Activated CD4-positive, alpha-beta T cell treated with anti-CD3 and anti-CD28 coated beads for 36 hours (primary cell): ENCODE measurements around the gene AKIP1. TPM values are rescaled to one million over a fixed set of nuclear protein-coding genes. Genes with fewer than 3 reads are reported as not detected.

ENCODE experiments used
- ATAC-seq: fragments of 200-7000 bp; cut with Tn5 transposase; one replicate; pipeline ENCODE4 v1.10.0; 2021; ENCODE audit warnings: mild to moderate bottlenecking, moderate library complexity
- CTCF ChIA-PET: fragments of 350-600 bp; sonication (Branson Sonifier 250); formaldehyde crosslinking; loops from one replicate; lab custom pipeline; 2021; ENCODE audit warnings: antibody characterized with exemption; lab: Charles Lee
- POLR2A ChIA-PET: fragments of 350-600 bp; sonication (Branson Sonifier 250); formaldehyde crosslinking; loops from one replicate; lab custom pipeline; 2021; ENCODE audit warnings: antibody characterized with exemption, inconsistent platforms; lab: Charles Lee
- DNase-seq: peaks from one replicate; pipeline ENCODE4 v3.0.0-alpha.2; 2020
- H3K27ac Mint-ChIP-seq: one replicate; pipeline ENCODE4 v1.8.0; 2021; ENCODE audit warnings: mixed read lengths
- H3K27me3 Mint-ChIP-seq: one replicate; pipeline ENCODE4 v1.8.0; 2021; ENCODE audit warnings: mixed read lengths
- H3K36me3 Mint-ChIP-seq: one replicate; pipeline ENCODE4 v1.8.0; 2021; ENCODE audit warnings: low read depth, mixed read lengths
- H3K4me1 Mint-ChIP-seq: one replicate; pipeline ENCODE4 v1.8.0; 2021; ENCODE audit warnings: mixed read lengths
- H3K4me3 Mint-ChIP-seq: one replicate; pipeline ENCODE4 v1.8.0; 2021; ENCODE audit warnings: mild to moderate bottlenecking, moderate library complexity, mixed read lengths
- H3K9me3 Mint-ChIP-seq: one replicate; pipeline ENCODE4 v1.8.0; 2021; ENCODE audit warnings: low read depth, mixed read lengths
- intact Hi-C, 2 experiments: fragments of 100-400 bp; cut with DNase I in 1 of 2; cut with micrococcal nuclease in 1 of 2; formaldehyde crosslinking; loops; one replicate each; pipeline versions ENCODE4 v1.14.2 to v1.15.1; 2022 to 2024; cut with DNase I, micrococcal nuclease
- total RNA-seq, 2 experiments: library from RNA; stranded (reverse); gene quantifications; one replicate each; pipeline ENCODE4 v1.2.3, GENCODE V29; 2021

The AKIP1 gene
- total RNA-seq, 2 experiments from 2014 or later: 29.8 to 32.2 TPM

DNA sequence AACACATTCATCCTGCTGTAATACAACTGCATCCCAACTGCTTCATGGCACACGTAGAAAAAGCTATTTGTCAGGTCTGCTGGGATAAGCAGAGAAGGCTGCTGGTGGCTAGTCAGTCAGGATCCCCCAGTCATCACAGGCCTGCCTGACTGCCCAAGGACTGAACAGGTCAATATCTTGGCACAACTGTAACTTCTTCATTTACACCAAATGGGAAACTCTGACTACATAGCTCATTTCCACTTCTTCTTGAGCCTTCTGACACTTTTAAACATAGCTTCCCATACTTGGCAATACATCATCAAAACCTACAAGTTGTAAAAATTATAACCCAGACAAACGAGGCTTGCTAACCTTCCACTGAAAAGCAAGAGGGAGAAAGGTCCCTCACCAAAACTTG, 50.4 kb downstream of the AKIP1 start:
- Mint-ChIP-seq H3K27me3 (no peaks in the 10 kb centered on the region), H3K9me3 (no peaks in the 10 kb centered on the region), H3K4me3 (no peak overlapping the region), H3K36me3 (peaks cover 4% of the 10 kb centered on the region), H3K27ac (no peak overlapping the region), H3K4me1 (peaks cover 42% of the 10 kb centered on the region)
- POLR2A ChIA-PET: interaction anchor here (0.7 to 0.8 kb wide), 2 partner anchors 42 to 979 kb away, joined by 3 read pairs; partner anchors contain the start of gene NRIP3
- no peak for DNase-seq
- no peak for ATAC-seq
- CTCF ChIA-PET: interaction anchor here (0.7 to 4.1 kb wide), 6 partner anchors 18 to 176 kb away, joined by 3 to 31 read pairs (median 17); partner anchors contain the start of gene ASCL3
- intact Hi-C loops: loop anchor here (1.0 to 5.0 kb wide), 3 partner anchors 181 to 546 kb away; partner anchors contain the start of gene ZNF143 (in 1 of the 2)

GRCh38 chr11:8962841-8963240, 51.9 kb downstream of the AKIP1 start:
- intact Hi-C loops: loop anchor here (5.0 kb wide), 2 partner anchors 499 to 544 kb away; partner anchors contain the start of gene ZNF143 (in 1 of the 2)
- H3K9me3 Mint-ChIP-seq: no peaks in the 10 kb centered on the region
- H3K4me3 Mint-ChIP-seq: peak overlapping the region; percentile 81
- H3K4me1 Mint-ChIP-seq: peaks cover 32% of the 10 kb centered on the region
- H3K27ac Mint-ChIP-seq: peak overlapping the region; percentile 78
- ATAC-seq (no peak), DNase-seq (no peak)
- peaks cover 4% of the 10 kb centered on the region for H3K36me3 Mint-ChIP-seq
- H3K27me3 Mint-ChIP-seq: no peaks in the 10 kb centered on the region
- ChIA-PET POLR2A (no interaction called here), CTCF (interaction anchor here (0.6 to 1.8 kb wide), 5 partner anchors 14 to 544 kb away, joined by 3 to 9 read pairs (median 3); no protein-coding TSS in a partner anchor)

- peaks cover 32% of the 10 kb centered on the region for H3K4me1 Mint-ChIP-seq
- H3K4me3 Mint-ChIP-seq: peak overlapping the region; percentile 81
- no peaks in the 10 kb centered on the region for H3K9me3 Mint-ChIP-seq
- peak; percentile 89 for DNase-seq
- H3K36me3 Mint-ChIP-seq: peaks cover 4% of the 10 kb centered on the region
- ChIA-PET CTCF (interaction anchor here (0.6 to 1.8 kb wide), 8 partner anchors 14 to 1690 kb away, joined by 3 to 9 read pairs (median 3); no protein-coding TSS in a partner anchor), POLR2A (interaction anchor here (0.6 to 1.1 kb wide), 3 partner anchors 40 to 337 kb away, joined by 3 to 4 read pairs (median 3); partner anchors contain the start of genes AKIP1 and NRIP3)
- no peaks in the 10 kb centered on the region for H3K27me3 Mint-ChIP-seq
- intact Hi-C loops: loop anchor here (1.0 to 5.0 kb wide), 12 partner anchors 38 to 610 kb away; partner anchors contain the start of genes RPL27A (in 2 of the 2), TRIM66 (in 2 of the 2), AKIP1 (in 1 of the 2) and IPO7 (in 1 of the 2)
- ATAC-seq: peak; percentile 81
- peak overlapping the region; percentile 89 for H3K27ac Mint-ChIP-seq
These were observed 52.8 kb downstream of the AKIP1 start for GRCh38 chr11:8963569-8964323.

DNA sequence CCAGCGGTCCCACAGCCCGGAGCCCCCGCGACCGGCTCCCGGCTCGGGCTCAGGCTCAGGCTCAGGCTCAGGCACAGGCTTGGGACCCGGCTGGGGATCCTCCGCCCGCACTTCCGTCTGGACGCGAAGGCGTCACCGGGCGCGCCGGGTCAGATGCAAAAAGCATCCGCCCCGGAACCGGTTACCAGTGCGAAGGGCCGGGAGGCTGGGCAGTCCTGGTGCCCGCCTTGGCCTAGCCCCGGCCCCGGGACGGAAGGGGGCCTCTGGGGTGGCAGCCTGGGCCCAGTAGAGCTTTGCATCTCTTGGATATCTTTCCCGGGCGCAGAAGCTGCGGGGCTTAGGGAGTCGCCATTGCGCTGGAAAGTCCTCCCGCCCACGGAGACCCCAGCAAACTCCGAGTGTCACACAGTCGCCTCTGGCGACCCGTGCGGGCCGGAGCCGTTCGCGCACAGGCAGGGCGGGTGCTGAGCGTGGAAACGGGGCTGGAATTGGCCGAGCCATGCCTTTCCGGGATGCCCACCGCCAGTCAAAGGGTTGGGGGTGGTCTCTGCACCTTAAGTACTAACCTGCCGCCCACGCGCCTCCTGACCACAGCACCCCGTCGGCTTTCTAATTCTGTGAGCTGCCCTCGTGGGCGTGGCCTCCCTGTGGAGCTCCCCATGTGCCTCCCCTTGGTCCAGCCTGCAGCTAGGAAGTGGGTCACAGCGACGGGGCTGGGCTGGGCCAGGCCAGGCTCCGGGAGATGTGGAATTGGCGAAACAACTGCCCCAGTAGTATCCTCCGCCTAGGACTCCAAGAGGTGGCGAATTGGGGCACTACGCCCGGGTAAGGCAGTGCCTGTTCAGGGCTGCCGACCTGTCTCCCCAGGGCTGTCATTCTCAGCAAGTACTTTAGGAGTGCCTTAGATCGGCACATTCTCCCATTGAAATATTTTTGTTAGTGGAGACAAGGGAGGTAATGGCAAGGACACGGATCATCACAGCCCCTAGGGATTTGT, 53.6 kb downstream of the AKIP1 start, which contains the start of gene TMEM9B:
TSS of gene TMEM9B (minus strand) at position 119 of the 997 bp plus-strand sequence. CDS start 129 bp downstream, outside the sequence.
- peak; percentile 90 for DNase-seq
- intact Hi-C loops: loop anchor here (1.0 to 5.0 kb wide), 12 partner anchors 37 to 609 kb away; partner anchors contain the start of genes RPL27A (in 2 of the 2), TRIM66 (in 2 of the 2), AKIP1 (in 1 of the 2) and IPO7 (in 1 of the 2)
- peak; percentile 87 for ATAC-seq
- CTCF ChIA-PET: interaction anchor here (0.6 to 1.8 kb wide), 4 partner anchors 50 to 1691 kb away, joined by 3 to 9 read pairs (median 4); no protein-coding TSS in a partner anchor
- Mint-ChIP-seq H3K9me3 (no peaks in the 10 kb centered on the region), H3K27me3 (no peaks in the 10 kb centered on the region), H3K36me3 (peaks cover 4% of the 10 kb centered on the region), H3K4me3 (peak within 1 kb of the TSS; percentile 81), H3K4me1 (peaks cover 29% of the 10 kb centered on the region), H3K27ac (peak within 1 kb of the TSS; percentile 89)
- POLR2A ChIA-PET: interaction anchor here (0.6 to 1.1 kb wide), 4 partner anchors 39 to 350 kb away, joined by 3 to 4 read pairs (median 3); partner anchors contain the start of genes AKIP1, NRIP3 and TMEM41B

GRCh38 chr11:8967184-8967583, 56.2 kb downstream of the AKIP1 start:
- DNase-seq: no peak
- Mint-ChIP-seq H3K36me3 (peaks cover 4% of the 10 kb centered on the region), H3K9me3 (no peaks in the 10 kb centered on the region), H3K4me3 (no peak overlapping the region), H3K27ac (no peak overlapping the region), H3K27me3 (no peaks in the 10 kb centered on the region), H3K4me1 (peaks cover 19% of the 10 kb centered on the region)
- ChIA-PET CTCF (interaction anchor here (0.8 to 2.7 kb wide), 2 partner anchors 7 to 597 kb away, joined by 3 to 13 read pairs; no protein-coding TSS in a partner anchor), POLR2A (no interaction called here)
- intact Hi-C loops: no loop called here
- no peak for ATAC-seq

Other genes with a start within 250 kb of the AKIP1 start
- 10 to 100 TPM; 18.3 to 19.5 TPM for gene TRIM66, start 228.5 kb upstream of the AKIP1 start, total RNA-seq
- 1,000 to 10,000 TPM in 1 of 2 experiments, 100 to 1,000 TPM in 1; 688 to 1,021 TPM for gene RPL27A, start 228.4 kb upstream of the AKIP1 start, total RNA-seq
- gene C11orf16, start 21.8 kb downstream of the AKIP1 start, total RNA-seq: not detected
- not detected for gene ASCL3, start 31.8 kb downstream of the AKIP1 start, total RNA-seq
- 10 to 100 TPM in 1 of 2 experiments, 1 to 10 TPM in 1; 9.9 to 13.1 TPM for gene TMEM9B, start 53.3 kb downstream of the AKIP1 start, total RNA-seq
- 1 to 10 TPM; 2.1 to 2.2 TPM for gene NRIP3, start 92.8 kb downstream of the AKIP1 start, total RNA-seq
- gene SCUBE2, start 180.4 kb downstream of the AKIP1 start, total RNA-seq: not detected